GM12878 (cell line): ENCODE measurements around the gene FHOD3. TPM values are rescaled to one million over a fixed set of nuclear protein-coding genes. Genes with fewer than 3 reads are reported as not detected.

Experiments used
- ATAC-seq: fragments of 200-7000 bp; cut with Tn5 transposase; 3 replicates; pipeline ENCODE4 v1.9.1; 2020; ENCODE audit warnings: mild to moderate bottlenecking, moderate library complexity
- BruUV-seq: library from RNA; stranded (reverse); fragments of 400-500 nt; replicated peaks from 2 replicates; lab custom pipeline; 2021; lab: Mats Ljungman, UMichigan
- CTCF ChIA-PET: fragments of 300-600 bp; sonication (Branson Sonifier 250); formaldehyde crosslinking; extraction: SDS; loops from one replicate; lab custom pipeline; 2021; ENCODE audit warnings: inconsistent platforms; lab: Yijun Ruan, JAX
- POLR2A ChIA-PET: fragments of 350-600 bp; formaldehyde crosslinking; extraction: SDS; loops from one replicate; lab custom pipeline; 2021; ENCODE audit warnings: inconsistent platforms; lab: Charles Lee
- RAD21 ChIA-PET: fragments of 300-600 bp; sonication (Branson Sonifier 250); formaldehyde crosslinking; loops from one replicate; lab custom pipeline; 2023; ENCODE audit warnings: antibody characterized with exemption; ENCODE audit not compliant: unreplicated experiment; lab: Charles Lee
- SMC1A ChIA-PET: fragments of 300-600 bp; sonication (Branson Sonifier 250); formaldehyde crosslinking; loops from one replicate; lab custom pipeline; 2023; ENCODE audit not compliant: unreplicated experiment, uncharacterized antibody; lab: Charles Lee
- DNase-seq: peaks from one replicate; pipeline ENCODE4 v3.0.0-alpha.2; 2011; ENCODE audit warnings: low read depth, low spot score
- FAIRE-seq: peaks from 3 replicates; lab custom pipeline; 2011; peaks lifted over from hg19 to GRCh38; lab: Jason Lieb, UNC
- H2AFZ ChIP-seq: 2 replicates; pipeline ENCODE4 v1.6.0; 2011; ENCODE audit warnings: low read depth, low read length, control low read depth; ENCODE audit not compliant: control insufficient read depth
- H3K27ac ChIP-seq: 2 replicates; pipeline ENCODE4 v1.5.1; 2011; ENCODE audit warnings: control low read depth; ENCODE audit not compliant: control insufficient read depth, insufficient read depth
- H3K27me3 ChIP-seq, 2 experiments: replicated peaks in 1 of 2; 2 replicates each; pipeline versions ENCODE4 v1.6.0 to v1.6.1; 2011; ENCODE audit warnings: low read length in 1 of 2; ENCODE audit not compliant: control insufficient read depth in 2 of 2, insufficient read depth in 2 of 2
- H3K36me3 ChIP-seq, 2 experiments: 2 replicates each; pipeline ENCODE4 v1.5.1; 2011; ENCODE audit warnings: low read length in 1 of 2; ENCODE audit not compliant: control insufficient read depth in 2 of 2, insufficient read depth in 2 of 2
- H3K4me1 ChIP-seq: 2 replicates; pipeline ENCODE4 v1.6.1; 2011; ENCODE audit warnings: mild to moderate bottlenecking, low read length, moderate library complexity, mixed read lengths; ENCODE audit not compliant: control insufficient read depth, insufficient read depth
- H3K4me2 ChIP-seq: 2 replicates; pipeline ENCODE4 v1.6.0; 2011; ENCODE audit warnings: control low read depth; ENCODE audit not compliant: control insufficient read depth, insufficient read depth
- H3K4me3 ChIP-seq: fragments of 200-600 bp; sonication (generic); 2 replicates; pipeline ENCODE4 v1.5.1; 2016
- H3K79me2 ChIP-seq: 2 replicates; pipeline ENCODE4 v1.6.0; 2011; ENCODE audit warnings: low read length; ENCODE audit not compliant: control insufficient read depth, insufficient read depth
- H3K9ac ChIP-seq: 2 replicates; pipeline ENCODE4 v1.8.0; 2011; ENCODE audit warnings: low read length, control low read depth, mixed read lengths; ENCODE audit not compliant: control insufficient read depth, insufficient read depth
- H3K9me3 ChIP-seq: replicated peaks from 3 replicates; pipeline ENCODE4 v1.5.1; 2011; ENCODE audit warnings: mild to moderate bottlenecking, low read length; ENCODE audit not compliant: control insufficient read depth, insufficient read depth
- H4K20me1 ChIP-seq: 2 replicates; pipeline ENCODE4 v1.6.0; 2011; ENCODE audit not compliant: control insufficient read depth, insufficient read depth
- NFXL1 ChIP-seq: fragments of 450-650 bp; IDR thresholded peaks from 2 replicates; pipeline ENCODE4 v1.6.1; 2017; ENCODE audit warnings: antibody characterized with exemption, mild to moderate bottlenecking, borderline replicate concordance
- RAD51 ChIP-seq: fragments of 450-650 bp; IDR thresholded peaks from 2 replicates; pipeline ENCODE4 v1.6.1; 2016; ENCODE audit warnings: moderate library complexity, mild to moderate bottlenecking, inconsistent platforms
- RBBP5 ChIP-seq: fragments of 200-600 bp; sonication (generic); conservative IDR thresholded peaks from 2 replicates; pipeline ENCODE4 v1.6.1; 2016
- TARDBP ChIP-seq: IDR thresholded peaks from 2 replicates; pipeline ENCODE4 v1.6.1; 2016; ENCODE audit warnings: borderline replicate concordance
- ZBED1 ChIP-seq: IDR thresholded peaks from 2 replicates; pipeline ENCODE4 v1.6.1; 2016; ENCODE audit warnings: borderline replicate concordance
- ZSCAN29 ChIP-seq: fragments of 450-650 bp; IDR thresholded peaks from 2 replicates; pipeline ENCODE4 v1.6.1; 2017; ENCODE audit warnings: mild to moderate bottlenecking, moderate library complexity
- ZZZ3 ChIP-seq: IDR thresholded peaks from 2 replicates; pipeline ENCODE4 v1.6.1; 2011; ENCODE audit warnings: low read depth; ENCODE audit not compliant: control insufficient read depth, insufficient read length
- WGBS: methylation state at CpG from one replicate; pipeline ENCODE4 v1.1.6; 2016; ENCODE audit warnings: low lambda C conversion rate; ENCODE audit not compliant: insufficient replicate concordance, insufficient coverage; ENCODE audit errors: missing lambda C conversion rate; 5-methylcytosine and 5-hydroxymethylcytosine counted together
- in situ Hi-C: fragments of 300-500 bp; cut with MboI; formaldehyde crosslinking; loops from 9 replicates; pipeline ENCODE4 v1.14.3; 2018; ENCODE audit warnings: mixed read lengths
- intact Hi-C: fragments of 100-400 bp; cut with micrococcal nuclease; formaldehyde crosslinking; loops from one replicate; pipeline ENCODE4 v1.14.2; 2022; ENCODE audit not compliant: unreplicated experiment
- polyA plus RNA-seq, 11 experiments: library from polyadenylated mRNA; depleted of rRNA in 4 of 11; unstranded in 6 of 11; stranded (reverse) in 5 of 11; fragments of >200 nt; fragmentation: Nextera tagmentation in 4 of 11; fragmentation: Illumina TruSeq in 1 of 11; extraction: Ambion mirVana in 4 of 11; extraction: Trizol in 1 of 11; gene quantifications; 1 replicate in 1 of 11; 2 replicates in 10 of 11; pipeline versions ENCODE4 v1.2.1 to v1.2.3, GENCODE V29; 2011 to 2016; ENCODE audit warnings: inconsistent platforms in 2 of 11, missing spikeins in 2 of 11, low read depth in 1 of 11
- total RNA-seq, 4 experiments: library from RNA; depleted of rRNA in 3 of 4; stranded (reverse); fragments of >200 nt in 3 of 4; fragmentation: Illumina TruSeq in 1 of 4; extraction: Trizol in 1 of 4; gene quantifications; 2 replicates each; pipeline versions ENCODE4 v1.2.1 to v1.2.3, GENCODE V29; 2013 to 2021
- TF ChIP-seq, protein P1 (sequence below): IDR thresholded peaks from 2 replicates; pipeline ENCODE4 v1.6.1; 2012; ENCODE audit warnings: low read depth, low read length, improper control_type of control experiment
- TF ChIP-seq, protein P2 (sequence below): fragments of 450-650 bp; IDR thresholded peaks from 2 replicates; pipeline ENCODE4 v1.6.1; 2017; ENCODE audit warnings: mild to moderate bottlenecking, moderate library complexity
- TF ChIP-seq, protein P3 (sequence below): fragments of 450-650 bp; IDR thresholded peaks from 2 replicates; pipeline ENCODE4 v1.6.1; 2016; ENCODE audit warnings: mild to moderate bottlenecking, moderate library complexity, borderline replicate concordance
- TF ChIP-seq, protein P4 (sequence below): fragments of 450-650 bp; IDR thresholded peaks from 2 replicates; pipeline ENCODE4 v1.6.1; 2018; ENCODE audit warnings: mild to moderate bottlenecking, low read depth, moderate library complexity; ENCODE audit not compliant: partially characterized antibody

FHOD3 gene
- total and polyA plus RNA-seq, 10 of the 15 experiments (the other 5 are each of a cell fraction or from before 2014, with no cell fraction given), result 0.77 to 26.7 (median 10.4) TPM

DNA sequence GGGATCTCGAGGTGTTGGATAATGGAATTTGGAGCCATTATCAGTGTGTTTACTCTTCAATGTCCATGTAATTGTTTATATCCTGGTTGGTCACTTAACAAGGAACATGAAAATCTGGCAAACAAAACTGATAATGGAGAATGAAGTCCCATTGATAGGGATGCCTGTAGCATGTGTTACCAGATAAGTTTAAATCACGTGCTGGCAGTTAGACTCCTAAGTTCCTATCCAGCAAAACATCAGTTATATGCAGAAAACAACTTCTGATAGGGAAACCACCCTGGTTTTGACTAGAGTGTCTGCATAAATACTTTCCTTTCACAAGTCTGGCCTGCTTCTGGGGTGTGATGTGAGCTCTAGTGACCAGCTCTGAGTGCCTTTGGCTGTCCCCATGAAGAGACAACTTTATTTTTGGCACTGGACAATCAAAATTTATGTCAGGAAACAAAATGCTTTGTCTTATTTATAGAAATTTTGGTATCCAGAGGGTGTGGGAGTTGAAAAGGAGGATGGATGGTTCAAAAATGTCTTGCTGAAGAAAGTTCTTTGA, 82.0 kb downstream of the FHOD3 start:
- H3K79me2 ChIP-seq, result no peaks in the 10 kb centered on the region
- no peaks in the 10 kb centered on the region for H3K27me3 ChIP-seq
- no peaks in the 10 kb centered on the region for H3K36me3 ChIP-seq
- no peak overlapping the region for H3K4me2 ChIP-seq
- no peaks in the 10 kb centered on the region; the same call in 1 of the 2 replicates for H3K4me1 ChIP-seq
- H4K20me1 ChIP-seq, result no peaks in the 10 kb centered on the region
- ChIA-PET RAD21 (interaction anchor here (0.5 to 3.7 kb wide), 6 partner anchors 9 to 67 kb away, joined by 3 to 21 read pairs (median 4); no protein-coding TSS in a partner anchor), CTCF (interaction anchor here (0.6 to 3.4 kb wide), 3 partner anchors 14 to 192 kb away, joined by 3 to 17 read pairs (median 3); no protein-coding TSS in a partner anchor), POLR2A (interaction anchor here (1.3 to 1.6 kb wide), 2 partner anchors 12 to 41 kb away, joined by 3 read pairs; no protein-coding TSS in a partner anchor), SMC1A (interaction anchor here (0.9 to 50.9 kb wide), 5 partner anchors 1 to 284 kb away, joined by 3 to 1180 read pairs (median 32); no protein-coding TSS in a partner anchor)
- no peak overlapping the region for H3K9ac ChIP-seq
- 0% methylated on average over 2 of the region's 2 CpGs for WGBS
- no peaks in the 10 kb centered on the region for H3K9me3 ChIP-seq
- no peak overlapping the region for H2AFZ ChIP-seq
- FAIRE-seq (peak; percentile 23), DNase-seq (no peak), ATAC-seq (no peak)
- TSS peak; percentile 9 for BruUV-seq
- no peak overlapping the region for H3K27ac ChIP-seq
- in situ Hi-C loops, result no loop called here
- H3K4me3 ChIP-seq, result no peak overlapping the region
- intact Hi-C loops, result no loop called here
- TF ChIP-seq RAD51, result peak; percentile 56
- TF ChIP-seq ZSCAN29, result no peak
- TF ChIP-seq, protein P1, sequence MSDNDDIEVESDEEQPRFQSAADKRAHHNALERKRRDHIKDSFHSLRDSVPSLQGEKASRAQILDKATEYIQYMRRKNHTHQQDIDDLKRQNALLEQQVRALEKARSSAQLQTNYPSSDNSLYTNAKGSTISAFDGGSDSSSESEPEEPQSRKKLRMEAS, result no peak
- TF ChIP-seq ZBED1, result no peak
- no peak for TF ChIP-seq TARDBP
- TF ChIP-seq, protein P2, sequence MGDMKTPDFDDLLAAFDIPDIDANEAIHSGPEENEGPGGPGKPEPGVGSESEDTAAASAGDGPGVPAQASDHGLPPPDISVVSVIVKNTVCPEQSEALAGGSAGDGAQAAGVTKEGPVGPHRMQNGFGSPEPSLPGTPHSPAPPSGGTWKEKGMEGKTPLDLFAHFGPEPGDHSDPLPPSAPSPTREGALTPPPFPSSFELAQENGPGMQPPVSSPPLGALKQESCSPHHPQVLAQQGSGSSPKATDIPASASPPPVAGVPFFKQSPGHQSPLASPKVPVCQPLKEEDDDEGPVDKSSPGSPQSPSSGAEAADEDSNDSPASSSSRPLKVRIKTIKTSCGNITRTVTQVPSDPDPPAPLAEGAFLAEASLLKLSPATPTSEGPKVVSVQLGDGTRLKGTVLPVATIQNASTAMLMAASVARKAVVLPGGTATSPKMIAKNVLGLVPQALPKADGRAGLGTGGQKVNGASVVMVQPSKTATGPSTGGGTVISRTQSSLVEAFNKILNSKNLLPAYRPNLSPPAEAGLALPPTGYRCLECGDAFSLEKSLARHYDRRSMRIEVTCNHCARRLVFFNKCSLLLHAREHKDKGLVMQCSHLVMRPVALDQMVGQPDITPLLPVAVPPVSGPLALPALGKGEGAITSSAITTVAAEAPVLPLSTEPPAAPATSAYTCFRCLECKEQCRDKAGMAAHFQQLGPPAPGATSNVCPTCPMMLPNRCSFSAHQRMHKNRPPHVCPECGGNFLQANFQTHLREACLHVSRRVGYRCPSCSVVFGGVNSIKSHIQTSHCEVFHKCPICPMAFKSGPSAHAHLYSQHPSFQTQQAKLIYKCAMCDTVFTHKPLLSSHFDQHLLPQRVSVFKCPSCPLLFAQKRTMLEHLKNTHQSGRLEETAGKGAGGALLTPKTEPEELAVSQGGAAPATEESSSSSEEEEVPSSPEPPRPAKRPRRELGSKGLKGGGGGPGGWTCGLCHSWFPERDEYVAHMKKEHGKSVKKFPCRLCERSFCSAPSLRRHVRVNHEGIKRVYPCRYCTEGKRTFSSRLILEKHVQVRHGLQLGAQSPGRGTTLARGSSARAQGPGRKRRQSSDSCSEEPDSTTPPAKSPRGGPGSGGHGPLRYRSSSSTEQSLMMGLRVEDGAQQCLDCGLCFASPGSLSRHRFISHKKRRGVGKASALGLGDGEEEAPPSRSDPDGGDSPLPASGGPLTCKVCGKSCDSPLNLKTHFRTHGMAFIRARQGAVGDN, result no peak
- no peak for TF ChIP-seq RBBP5
- TF ChIP-seq, protein P3, sequence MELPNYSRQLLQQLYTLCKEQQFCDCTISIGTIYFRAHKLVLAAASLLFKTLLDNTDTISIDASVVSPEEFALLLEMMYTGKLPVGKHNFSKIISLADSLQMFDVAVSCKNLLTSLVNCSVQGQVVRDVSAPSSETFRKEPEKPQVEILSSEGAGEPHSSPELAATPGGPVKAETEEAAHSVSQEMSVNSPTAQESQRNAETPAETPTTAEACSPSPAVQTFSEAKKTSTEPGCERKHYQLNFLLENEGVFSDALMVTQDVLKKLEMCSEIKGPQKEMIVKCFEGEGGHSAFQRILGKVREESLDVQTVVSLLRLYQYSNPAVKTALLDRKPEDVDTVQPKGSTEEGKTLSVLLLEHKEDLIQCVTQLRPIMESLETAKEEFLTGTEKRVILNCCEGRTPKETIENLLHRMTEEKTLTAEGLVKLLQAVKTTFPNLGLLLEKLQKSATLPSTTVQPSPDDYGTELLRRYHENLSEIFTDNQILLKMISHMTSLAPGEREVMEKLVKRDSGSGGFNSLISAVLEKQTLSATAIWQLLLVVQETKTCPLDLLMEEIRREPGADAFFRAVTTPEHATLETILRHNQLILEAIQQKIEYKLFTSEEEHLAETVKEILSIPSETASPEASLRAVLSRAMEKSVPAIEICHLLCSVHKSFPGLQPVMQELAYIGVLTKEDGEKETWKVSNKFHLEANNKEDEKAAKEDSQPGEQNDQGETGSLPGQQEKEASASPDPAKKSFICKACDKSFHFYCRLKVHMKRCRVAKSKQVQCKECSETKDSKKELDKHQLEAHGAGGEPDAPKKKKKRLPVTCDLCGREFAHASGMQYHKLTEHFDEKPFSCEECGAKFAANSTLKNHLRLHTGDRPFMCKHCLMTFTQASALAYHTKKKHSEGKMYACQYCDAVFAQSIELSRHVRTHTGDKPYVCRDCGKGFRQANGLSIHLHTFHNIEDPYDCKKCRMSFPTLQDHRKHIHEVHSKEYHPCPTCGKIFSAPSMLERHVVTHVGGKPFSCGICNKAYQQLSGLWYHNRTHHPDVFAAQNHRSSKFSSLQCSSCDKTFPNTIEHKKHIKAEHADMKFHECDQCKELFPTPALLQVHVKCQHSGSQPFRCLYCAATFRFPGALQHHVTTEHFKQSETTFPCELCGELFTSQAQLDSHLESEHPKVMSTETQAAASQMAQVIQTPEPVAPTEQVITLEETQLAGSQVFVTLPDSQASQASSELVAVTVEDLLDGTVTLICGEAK, result no peak
- no peak for TF ChIP-seq ZZZ3
- TF ChIP-seq, protein P4, sequence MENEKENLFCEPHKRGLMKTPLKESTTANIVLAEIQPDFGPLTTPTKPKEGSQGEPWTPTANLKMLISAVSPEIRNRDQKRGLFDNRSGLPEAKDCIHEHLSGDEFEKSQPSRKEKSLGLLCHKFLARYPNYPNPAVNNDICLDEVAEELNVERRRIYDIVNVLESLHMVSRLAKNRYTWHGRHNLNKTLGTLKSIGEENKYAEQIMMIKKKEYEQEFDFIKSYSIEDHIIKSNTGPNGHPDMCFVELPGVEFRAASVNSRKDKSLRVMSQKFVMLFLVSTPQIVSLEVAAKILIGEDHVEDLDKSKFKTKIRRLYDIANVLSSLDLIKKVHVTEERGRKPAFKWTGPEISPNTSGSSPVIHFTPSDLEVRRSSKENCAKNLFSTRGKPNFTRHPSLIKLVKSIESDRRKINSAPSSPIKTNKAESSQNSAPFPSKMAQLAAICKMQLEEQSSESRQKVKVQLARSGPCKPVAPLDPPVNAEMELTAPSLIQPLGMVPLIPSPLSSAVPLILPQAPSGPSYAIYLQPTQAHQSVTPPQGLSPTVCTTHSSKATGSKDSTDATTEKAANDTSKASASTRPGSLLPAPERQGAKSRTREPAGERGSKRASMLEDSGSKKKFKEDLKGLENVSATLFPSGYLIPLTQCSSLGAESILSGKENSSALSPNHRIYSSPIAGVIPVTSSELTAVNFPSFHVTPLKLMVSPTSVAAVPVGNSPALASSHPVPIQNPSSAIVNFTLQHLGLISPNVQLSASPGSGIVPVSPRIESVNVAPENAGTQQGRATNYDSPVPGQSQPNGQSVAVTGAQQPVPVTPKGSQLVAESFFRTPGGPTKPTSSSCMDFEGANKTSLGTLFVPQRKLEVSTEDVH, result no peak
- no peak for TF ChIP-seq NFXL1
